Spleen (tissue), 11 donors: ENCODE data around the gene GSG1L. TPM values are rescaled to one million over a fixed set of nuclear protein-coding genes. Genes with fewer than 3 reads are reported as not detected.

Experiments
- DNase-seq: peaks from one replicate; pipeline ENCODE4 v3.0.0-alpha.2; 2020
- H3K27ac ChIP-seq, 8 donors: fragments of 200-600 bp; sonication (generic) in 7 of 8; 1 replicate in 4 of 8; 2 replicates in 4 of 8; pipeline versions ENCODE4 v1.5.0 to v1.8.0; 2016 to 2021; ENCODE audit warnings: inconsistent platforms in 4 of 8, mild to moderate bottlenecking in 4 of 8, moderate library complexity in 1 of 8
- H3K27me3 ChIP-seq, 7 donors: fragments of 200-600 bp; sonication (generic) in 6 of 7; replicated peaks in 1 of 7; 1 replicate in 4 of 7; 2 replicates in 3 of 7; pipeline versions ENCODE4 v1.5.0 to v1.8.0; 2016 to 2021; ENCODE audit warnings: inconsistent platforms in 3 of 7, mild to moderate bottlenecking in 1 of 7
- H3K36me3 ChIP-seq, 6 donors: fragments of 200-600 bp; sonication (generic) in 5 of 6; 1 replicate in 4 of 6; 2 replicates in 2 of 6; pipeline versions ENCODE4 v1.5.0 to v1.8.0; 2016 to 2021; ENCODE audit warnings: inconsistent platforms in 2 of 6
- H3K4me1 ChIP-seq, 6 donors: fragments of 200-600 bp; sonication (generic) in 5 of 6; 1 replicate in 3 of 6; 2 replicates in 3 of 6; pipeline versions ENCODE4 v1.5.0 to v1.8.0; 2016 to 2021; ENCODE audit warnings: inconsistent platforms in 3 of 6
- H3K4me3 ChIP-seq, 8 donors: fragments of 200-600 bp; sonication (generic) in 7 of 8; 1 replicate in 4 of 8; 2 replicates in 4 of 8; pipeline versions ENCODE4 v1.5.0 to v1.8.0; 2016 to 2021; ENCODE audit warnings: inconsistent platforms in 4 of 8, mild to moderate bottlenecking in 4 of 8, moderate library complexity in 2 of 8
- H3K9me3 ChIP-seq, 8 donors: fragments of 200-600 bp; sonication (generic) in 7 of 8; 1 replicate in 4 of 8; 2 replicates in 4 of 8; pipeline versions ENCODE4 v1.5.0 to v1.8.0; 2016 to 2021; ENCODE audit warnings: inconsistent platforms in 4 of 8
- CTCF ChIP-seq, 11 experiments: fragments of 200-600 bp in 7 of 11; fragments of 450-650 bp in 4 of 11; sonication (generic) in 4 of 11; IDR thresholded peaks in 8 of 11; conservative IDR thresholded peaks in 3 of 11; 1 replicate in 7 of 11; 2 replicates in 4 of 11; pipeline versions ENCODE4 v1.4.0 to v1.8.0; 2016 to 2021; ENCODE audit warnings: antibody characterized with exemption in 11 of 11, inconsistent platforms in 4 of 11, mild to moderate bottlenecking in 1 of 11
- POLR2A ChIP-seq, 3 donors: fragments of 450-650 bp; IDR thresholded peaks; one replicate each; pipeline ENCODE4 v1.5.1; 2017; ENCODE audit warnings: antibody characterized with exemption in 3 of 3, mild to moderate bottlenecking in 1 of 3
- POLR2AphosphoS5 ChIP-seq, 3 donors: sonication (generic); formaldehyde crosslinking; IDR thresholded peaks; one replicate each; pipeline ENCODE4 v1.5.1; 2017; ENCODE audit warnings: antibody characterized with exemption in 3 of 3
- WGBS, 5 donors: extraction: QIAGEN DNeasy Blood & Tissue Kit in 3 of 5; methylation state at CpG; one replicate each; pipeline versions ENCODE4 v1.1.5 to v1.1.7; 2013 to 2018; 5-methylcytosine and 5-hydroxymethylcytosine counted together
- intact Hi-C: fragments of 100-400 bp; cut with DNase I; formaldehyde crosslinking; loops from one replicate; pipeline ENCODE4 v1.15.0; 2023; ENCODE audit warnings: low total_unique reads
- polyA plus RNA-seq, 3 donors: library from polyadenylated mRNA; stranded (reverse); fragments of 200-250 nt; gene quantifications; one replicate each; pipeline ENCODE4 v1.2.1, GENCODE V29; 2013
- total RNA-seq, 7 donors: library from RNA; depleted of rRNA in 3 of 7; stranded (reverse); fragments of >200 nt in 3 of 7; fragmentation: NEBNext Ultra II Directional in 4 of 7; extraction: Animal tissue kit (Norgen Biotek cat#: 25700) in 4 of 7; gene quantifications; one replicate each; pipeline versions ENCODE4 v1.1.0 to v1.2.1, GENCODE V29; 2016 to 2021
- donor health status: healthy with polysubstance abuse.
- donor health status: DM: no; HTN: no; CAD: no; lungs with moderate emphysema.
- donor health status: DM: no; HTN: no; CAD: no.
- donor health status: Bipolar disorder and iron deficiency.
- donor health status: healthy.
- donor health status: DM: no; HTN: no; CAD: no.
- donor health status: DM: yes; HTN: yes; CAD: no.

Gene GSG1L
- total and polyA plus RNA-seq, 10 donors: 0.22 to 0.58 (median 0.43) TPM; not detected in 6

- Histone ChIP-seq H3K4me3 (no peak overlapping the region), H3K27me3 (peaks cover 0 to 18% (median 0%) of the 10 kb centered on the region in 7 donors), H3K27ac (no peak overlapping the region), H3K4me1 (no peaks in the 10 kb centered on the region), H3K36me3 (no peaks in the 10 kb centered on the region), H3K9me3 (peaks cover 0 to 40% (median 21%) of the 10 kb centered on the region in 8 donors)
- no peak for DNase-seq
- TF ChIP-seq POLR2A (IDR thresholded peaks at IDR 0.05): no peak
- WGBS, 5 donors: 61 to 90% (median 71%) methylated on average over 5 of the region's 5 CpGs
- intact Hi-C loops: no loop called here
These were observed 44.3 kb downstream of the GSG1L start for GRCh38 chr16:28019218-28019617.

DNA sequence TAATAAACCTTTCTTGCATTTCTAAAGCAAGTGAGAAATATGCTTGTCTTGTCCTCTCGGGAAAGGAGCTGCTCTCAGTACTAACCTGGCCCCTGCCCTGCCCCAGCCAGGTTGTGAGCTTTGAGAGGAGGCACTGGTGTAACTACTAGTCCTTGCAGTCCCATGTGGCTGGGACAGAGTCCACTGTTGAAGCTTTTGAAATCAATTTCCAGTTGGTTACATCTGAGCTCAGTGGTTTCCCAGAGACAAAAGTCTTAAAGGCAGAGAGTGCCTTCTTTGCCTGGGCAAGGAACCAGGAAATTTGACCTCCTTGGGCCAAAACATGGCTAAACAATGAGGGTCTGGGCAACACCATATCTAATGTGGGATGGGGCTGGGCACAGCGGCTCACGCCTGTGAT, 48.7 kb downstream of the GSG1L start:
- Histone ChIP-seq H3K27ac (no peak overlapping the region), H3K9me3 (peaks cover 0 to 18% (median 6%) of the 10 kb centered on the region in 8 donors), H3K36me3 (no peaks in the 10 kb centered on the region), H3K27me3 (peaks cover 0 to 35% (median 0%) of the 10 kb centered on the region in 7 donors), H3K4me1 (peaks cover 0 to 21% (median 3%) of the 10 kb centered on the region in 6 donors), H3K4me3 (no peak overlapping the region)
- 51 to 95% (median 87%) methylated on average over 3 of the region's 3 CpGs for WGBS, 5 donors
- TF ChIP-seq CTCF (IDR thresholded peaks at IDR 0.05 in 8 of 11, conservative IDR thresholded peaks at IDR 0.05 in 3 of 11): no peak
- TF ChIP-seq POLR2A (IDR thresholded peaks at IDR 0.05): no peak
- no peak for TF ChIP-seq POLR2AphosphoS5 (IDR thresholded peaks at IDR 0.05)
- intact Hi-C loops: no loop called here
- DNase-seq: no peak

DNA sequence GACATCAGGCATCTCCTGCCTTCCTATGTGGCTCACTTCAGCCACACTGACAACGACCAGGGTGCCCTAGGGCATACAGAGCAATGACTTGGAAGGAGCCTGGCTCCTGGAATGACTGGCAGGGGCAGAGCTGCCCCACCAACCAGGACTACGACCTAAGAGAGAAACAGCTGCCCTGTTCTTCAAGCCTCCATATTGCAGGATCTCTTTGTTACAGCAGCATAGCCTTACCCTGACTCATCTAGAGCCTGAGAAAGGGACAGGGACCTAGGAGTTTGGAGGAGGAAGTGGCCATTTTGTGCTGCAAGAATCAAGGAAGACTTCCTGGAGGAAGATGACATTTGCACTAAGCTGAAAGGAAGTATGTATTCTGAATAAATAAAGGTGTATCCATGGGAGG, 49.6 kb downstream of the GSG1L start:
- Histone ChIP-seq H3K4me1 (peaks cover 0 to 22% (median 3%) of the 10 kb centered on the region in 6 donors), H3K27me3 (peaks cover 0 to 42% (median 0%) of the 10 kb centered on the region in 7 donors), H3K9me3 (peaks cover 0 to 11% (median 6%) of the 10 kb centered on the region in 8 donors), H3K36me3 (no peaks in the 10 kb centered on the region), H3K4me3 (no peak overlapping the region), H3K27ac (no peak overlapping the region)
- no peak for TF ChIP-seq CTCF (IDR thresholded peaks at IDR 0.05 in 8 of 11, conservative IDR thresholded peaks at IDR 0.05 in 3 of 11)
- TF ChIP-seq POLR2A (IDR thresholded peaks at IDR 0.05): no peak
- no peak for TF ChIP-seq POLR2AphosphoS5 (IDR thresholded peaks at IDR 0.05)
- 76 to 83% (median 78%) methylated on average over 2 of the region's 2 CpGs; no CpG with 5 or more reads in 2 of the 5 donors for WGBS, 5 donors
- DNase-seq: no peak
- intact Hi-C loops: no loop called here

GRCh38 chr16:28013392-28013791, 50.1 kb downstream of the GSG1L start:
- H3K9me3 ChIP-seq: peaks cover 0 to 8% (median 5%) of the 10 kb centered on the region in 8 donors
- no peak overlapping the region for H3K27ac ChIP-seq
- H3K4me1 ChIP-seq: peaks cover 0 to 22% (median 3%) of the 10 kb centered on the region in 6 donors
- TF ChIP-seq POLR2A (IDR thresholded peaks at IDR 0.05) (no peak), POLR2AphosphoS5 (IDR thresholded peaks at IDR 0.05) (no peak), CTCF (IDR thresholded peaks at IDR 0.05 in 8 of 11, conservative IDR thresholded peaks at IDR 0.05 in 3 of 11) (no peak)
- DNase-seq: no peak
- H3K36me3 ChIP-seq: no peaks in the 10 kb centered on the region
- no peak overlapping the region for H3K4me3 ChIP-seq
- 64 to 92% (median 76%) methylated on average over 6 of the region's 6 CpGs for WGBS, 5 donors
- intact Hi-C loops: no loop called here
- H3K27me3 ChIP-seq: peaks cover 0 to 47% (median 0%) of the 10 kb centered on the region in 7 donors
